KMS-11 (cell line): Measurements from ENCODE around the gene PRKAR1B.

ENCODE experiments used
- H2AFZ ChIP-seq: fragments of 200-600 bp; sonication (generic); 2 replicates; pipeline ENCODE4 v1.6.1; 2016; ENCODE audit warnings: antibody characterized with exemption, mixed run types, low read depth
- H3K27ac ChIP-seq: fragments of 200-600 bp; sonication (generic); 2 replicates; pipeline ENCODE4 v1.6.1; 2016; ENCODE audit warnings: mild to moderate bottlenecking, mixed run types
- H3K27me3 ChIP-seq: fragments of 200-600 bp; sonication (generic); 2 replicates; pipeline ENCODE4 v1.6.1; 2017; ENCODE audit warnings: mild to moderate bottlenecking, low read depth, mixed run types, moderate library complexity; ENCODE audit not compliant: insufficient read depth
- H3K36me3 ChIP-seq: fragments of 200-600 bp; sonication (generic); 2 replicates; pipeline ENCODE4 v1.6.1; 2017; ENCODE audit warnings: mild to moderate bottlenecking, mixed run types; ENCODE audit not compliant: insufficient read depth
- H3K4me1 ChIP-seq: fragments of 200-600 bp; sonication (generic); 2 replicates; pipeline ENCODE4 v1.6.1; 2016; ENCODE audit warnings: mild to moderate bottlenecking, low read depth, mixed run types; ENCODE audit not compliant: poor library complexity, severe bottlenecking
- H3K4me2 ChIP-seq: fragments of 200-600 bp; sonication (generic); 2 replicates; pipeline ENCODE4 v1.7.0; 2016; ENCODE audit warnings: mild to moderate bottlenecking, mixed run types
- H3K4me3 ChIP-seq: fragments of 200-600 bp; sonication (generic); IDR thresholded peaks from 2 replicates; pipeline ENCODE4 v1.6.1; 2017; ENCODE audit warnings: low read depth, low read length, mixed read lengths; ENCODE audit not compliant: insufficient read depth
- H3K79me2 ChIP-seq: fragments of 200-600 bp; sonication (generic); 2 replicates; pipeline ENCODE4 v1.6.1; 2016; ENCODE audit warnings: low read depth, mixed run types; ENCODE audit not compliant: insufficient read depth
- H3K9ac ChIP-seq: fragments of 200-600 bp; sonication (generic); 2 replicates; pipeline ENCODE4 v1.6.1; 2016; ENCODE audit warnings: mild to moderate bottlenecking, mixed run types
- H4K20me1 ChIP-seq: fragments of 200-600 bp; sonication (generic); 2 replicates; pipeline ENCODE4 v1.6.1; 2016; ENCODE audit warnings: mild to moderate bottlenecking, mixed run types; ENCODE audit not compliant: insufficient read depth
- CTCF ChIP-seq: fragments of 200-600 bp; sonication (generic); conservative IDR thresholded peaks from 2 replicates; pipeline ENCODE4 v1.6.1; 2017; ENCODE audit warnings: low read depth, mild to moderate bottlenecking, antibody characterized with exemption, low read length, moderate library complexity, mixed read lengths

PRKAR1B gene

GRCh38 chr7:601036-601594 lies 126.0 kb downstream of the PRKAR1B start:
- H3K79me2 ChIP-seq, result no peaks in the 10 kb centered on the region
- H3K9ac ChIP-seq, result no peak overlapping the region
- TF ChIP-seq CTCF, result no peak

GRCh38 chr7:600149-601035 lies 126.7 kb downstream of the PRKAR1B start:
- Histone ChIP-seq H3K36me3 (no peaks in the 10 kb centered on the region), H3K4me2 (no peak overlapping the region), H3K79me2 (no peaks in the 10 kb centered on the region), H3K4me1 (no peaks in the 10 kb centered on the region), H3K9ac (no peak overlapping the region), H3K27me3 (no peaks in the 10 kb centered on the region), H3K4me3 (no peak overlapping the region), H4K20me1 (no peaks in the 10 kb centered on the region), H3K27ac (no peak overlapping the region), H2AFZ (no peak overlapping the region)
- no peak for TF ChIP-seq CTCF

More at GRCh38 chr7:601036-601594, 126.0 kb downstream of the PRKAR1B start:
- H3K4me3 ChIP-seq, result no peak overlapping the region
- no peaks in the 10 kb centered on the region for H4K20me1 ChIP-seq
- no peaks in the 10 kb centered on the region for H3K27me3 ChIP-seq
- H3K4me2 ChIP-seq, result no peak overlapping the region
- no peaks in the 10 kb centered on the region for H3K36me3 ChIP-seq
- H3K27ac ChIP-seq, result no peak overlapping the region
- H3K4me1 ChIP-seq, result no peaks in the 10 kb centered on the region
- H2AFZ ChIP-seq, result no peak overlapping the region

- H3K4me1 ChIP-seq, result no peaks in the 10 kb centered on the region
- no peaks in the 10 kb centered on the region for H3K79me2 ChIP-seq
- no peaks in the 10 kb centered on the region for H3K36me3 ChIP-seq
- H3K9ac ChIP-seq, result no peak overlapping the region
- H3K4me3 ChIP-seq, result no peak overlapping the region
- H4K20me1 ChIP-seq, result no peaks in the 10 kb centered on the region
- no peaks in the 10 kb centered on the region for H3K27me3 ChIP-seq
- H3K4me2 ChIP-seq, result no peak overlapping the region
- H2AFZ ChIP-seq, result no peak overlapping the region
- TF ChIP-seq CTCF, result no peak
- no peak overlapping the region for H3K27ac ChIP-seq
These were observed 128.2 kb downstream of the PRKAR1B start for GRCh38 chr7:598899-599298.

- no peaks in the 10 kb centered on the region for H3K79me2 ChIP-seq
- no peak for TF ChIP-seq CTCF
- no peak overlapping the region for H3K4me2 ChIP-seq
- no peak overlapping the region for H2AFZ ChIP-seq
- no peak overlapping the region for H3K27ac ChIP-seq
- no peaks in the 10 kb centered on the region for H3K4me1 ChIP-seq
- H3K27me3 ChIP-seq, result no peaks in the 10 kb centered on the region
- H4K20me1 ChIP-seq, result no peaks in the 10 kb centered on the region
- no peak overlapping the region for H3K9ac ChIP-seq
- no peaks in the 10 kb centered on the region for H3K36me3 ChIP-seq
- H3K4me3 ChIP-seq, result no peak overlapping the region
These were observed 129.5 kb downstream of the PRKAR1B start for GRCh38 chr7:597348-598178.
